ENCODE measurements around the gene NCBP3. TPM values are rescaled to one million over a fixed set of nuclear protein-coding genes. Genes with fewer than 3 reads are reported as not detected.

The NCBP3 gene
- total and polyA plus RNA-seq, 8 donors: 7.6 to 40.6 (median 23.6) TPM

DNA sequence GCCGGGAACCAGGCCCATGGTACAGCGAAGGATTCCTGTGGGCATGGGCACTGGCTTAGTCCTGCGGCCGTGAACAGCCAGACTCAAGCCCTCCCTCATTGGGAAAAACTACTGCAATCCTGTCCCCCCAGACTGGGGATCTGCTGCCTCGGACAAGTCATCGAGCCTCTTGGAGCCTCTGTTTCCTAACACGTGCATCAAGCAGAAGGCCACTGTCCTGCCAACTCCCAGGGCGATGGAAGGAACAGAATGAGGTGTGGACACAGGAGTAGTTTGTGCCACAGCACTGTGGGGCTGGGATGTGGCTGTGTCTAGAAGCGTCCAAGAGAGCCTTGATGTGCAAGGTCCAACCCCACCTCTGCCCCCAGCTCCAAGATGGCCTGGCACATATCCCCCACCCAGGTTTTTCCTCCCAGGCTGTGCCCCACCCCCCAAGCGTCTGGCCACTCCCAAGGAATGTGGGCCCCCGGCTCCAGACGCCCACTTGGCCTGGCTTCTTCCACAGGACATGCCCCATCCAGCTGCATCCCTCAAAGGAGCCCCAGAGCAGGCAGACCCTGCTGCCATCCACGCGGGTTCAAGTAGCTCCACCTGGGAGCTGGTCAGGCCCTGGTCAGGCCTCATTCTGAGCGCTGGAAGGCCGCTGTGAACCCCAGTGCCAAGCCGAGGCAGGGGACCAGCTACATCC is 43.4 kb upstream of the NCBP3 start:
- DNase-seq: no peak
- TF ChIP-seq POLR2AphosphoS5 (IDR thresholded peaks at IDR 0.05) (no peak), POLR2A (IDR thresholded peaks at IDR 0.05) (no peak), EP300 (IDR thresholded peaks at IDR 0.05) (no peak)
- TF ChIP-seq, protein P1, sequence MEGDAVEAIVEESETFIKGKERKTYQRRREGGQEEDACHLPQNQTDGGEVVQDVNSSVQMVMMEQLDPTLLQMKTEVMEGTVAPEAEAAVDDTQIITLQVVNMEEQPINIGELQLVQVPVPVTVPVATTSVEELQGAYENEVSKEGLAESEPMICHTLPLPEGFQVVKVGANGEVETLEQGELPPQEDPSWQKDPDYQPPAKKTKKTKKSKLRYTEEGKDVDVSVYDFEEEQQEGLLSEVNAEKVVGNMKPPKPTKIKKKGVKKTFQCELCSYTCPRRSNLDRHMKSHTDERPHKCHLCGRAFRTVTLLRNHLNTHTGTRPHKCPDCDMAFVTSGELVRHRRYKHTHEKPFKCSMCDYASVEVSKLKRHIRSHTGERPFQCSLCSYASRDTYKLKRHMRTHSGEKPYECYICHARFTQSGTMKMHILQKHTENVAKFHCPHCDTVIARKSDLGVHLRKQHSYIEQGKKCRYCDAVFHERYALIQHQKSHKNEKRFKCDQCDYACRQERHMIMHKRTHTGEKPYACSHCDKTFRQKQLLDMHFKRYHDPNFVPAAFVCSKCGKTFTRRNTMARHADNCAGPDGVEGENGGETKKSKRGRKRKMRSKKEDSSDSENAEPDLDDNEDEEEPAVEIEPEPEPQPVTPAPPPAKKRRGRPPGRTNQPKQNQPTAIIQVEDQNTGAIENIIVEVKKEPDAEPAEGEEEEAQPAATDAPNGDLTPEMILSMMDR (IDR thresholded peaks at IDR 0.05): no peak
- no peaks in the 10 kb centered on the region for H3K27me3 ChIP-seq
- no peak overlapping the region for H3K4me3 ChIP-seq
- intact Hi-C loops (cut with DNase I; ENCODE audit: low total_unique reads): no loop called here
- peaks cover 0 to 11% (median 10%) of the 10 kb centered on the region in 4 donors for H3K36me3 ChIP-seq
- no peaks in the 10 kb centered on the region for H3K9me3 ChIP-seq
- WGBS, 5 donors: 81 to 91% (median 88%) methylated on average over 16 to 17 of the region's 17 CpGs
- H3K27ac ChIP-seq: peak overlapping the region; percentile 73 to 93 (median 87)
- peaks cover 67 to 88% (median 72%) of the 10 kb centered on the region in 4 donors for H3K4me1 ChIP-seq

- Histone ChIP-seq H3K27ac (peak overlapping the region; percentile 73 to 93 (median 87)), H3K4me3 (peak overlapping the region in 1 of 4 donors; percentile 29), H3K27me3 (no peaks in the 10 kb centered on the region), H3K4me1 (peaks cover 58 to 78% (median 63%) of the 10 kb centered on the region in 4 donors), H3K36me3 (peaks cover 0 to 20% (median 17%) of the 10 kb centered on the region in 4 donors), H3K9me3 (no peaks in the 10 kb centered on the region)
- peak; percentile 81 to 95 for DNase-seq
- WGBS, 5 donors: 13 to 34% (median 29%) methylated on average over 31 to 50 of the region's 50 CpGs
- TF ChIP-seq EP300 (IDR thresholded peaks at IDR 0.05) (no peak), POLR2AphosphoS5 (IDR thresholded peaks at IDR 0.05) (peak; percentile 56 to 75 (median 58)), POLR2A (IDR thresholded peaks at IDR 0.05) (no peak)
- TF ChIP-seq, protein P1 (IDR thresholded peaks at IDR 0.05): no peak
- intact Hi-C loops (cut with DNase I; ENCODE audit: low total_unique reads): no loop called here
These were observed 42.5 kb upstream of the NCBP3 start for GRCh38 chr17:3888343-3889171.

GRCh38 chr17:3887804-3888203 is 41.8 kb upstream of the NCBP3 start:
- Histone ChIP-seq H3K27me3 (no peaks in the 10 kb centered on the region), H3K4me1 (peaks cover 54 to 75% (median 58%) of the 10 kb centered on the region in 4 donors), H3K27ac (peak overlapping the region; percentile 73 to 93 (median 87)), H3K4me3 (peak overlapping the region in 1 of 4 donors; percentile 29), H3K9me3 (no peaks in the 10 kb centered on the region), H3K36me3 (peaks cover 0 to 27% (median 20%) of the 10 kb centered on the region in 4 donors)
- WGBS, 5 donors: 52 to 63% (median 58%) methylated on average over 9 of the region's 9 CpGs
- TF ChIP-seq POLR2A (IDR thresholded peaks at IDR 0.05) (no peak), POLR2AphosphoS5 (IDR thresholded peaks at IDR 0.05) (no peak), EP300 (IDR thresholded peaks at IDR 0.05) (no peak)
- TF ChIP-seq, protein P1 (IDR thresholded peaks at IDR 0.05): no peak
- intact Hi-C loops (cut with DNase I; ENCODE audit: low total_unique reads): no loop called here
- DNase-seq: no peak

DNA sequence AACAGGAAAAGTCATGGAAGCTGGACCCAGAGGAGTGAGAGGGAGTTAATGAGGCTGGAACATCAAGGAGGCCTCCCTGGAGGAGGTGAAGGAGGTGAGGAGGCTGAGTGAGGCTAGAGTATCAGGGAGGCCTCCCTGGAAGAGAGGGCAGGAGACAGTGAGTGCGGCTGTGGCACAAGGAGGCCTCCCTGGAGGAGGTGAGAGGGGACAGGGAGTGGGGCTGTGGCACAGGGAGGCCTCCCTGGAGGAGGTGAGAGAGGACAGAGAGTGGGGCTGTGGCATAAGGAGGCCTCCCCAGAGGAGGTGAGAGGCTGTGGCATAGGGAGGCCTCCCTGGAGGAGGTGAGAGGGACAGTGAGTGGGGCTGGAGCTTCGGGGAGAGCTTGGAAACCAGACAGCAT is 41.3 kb upstream of the NCBP3 start:
- Histone ChIP-seq H3K4me3 (no peak overlapping the region), H3K4me1 (peaks cover 51 to 72% (median 55%) of the 10 kb centered on the region in 4 donors), H3K27ac (peak overlapping the region; percentile 53 to 93 (median 87)), H3K27me3 (no peaks in the 10 kb centered on the region), H3K36me3 (peaks cover 0 to 32% (median 24%) of the 10 kb centered on the region in 4 donors), H3K9me3 (no peaks in the 10 kb centered on the region)
- 70 to 85% (median 79%) methylated on average over 2 of the region's 2 CpGs for WGBS, 5 donors
- DNase-seq: no peak
- no peak for TF ChIP-seq POLR2AphosphoS5 (IDR thresholded peaks at IDR 0.05)
- intact Hi-C loops (cut with DNase I; ENCODE audit: low total_unique reads): no loop called here
